Stimulated activated CD8-positive, alpha-beta memory T cell treated with anti-CD3 and anti-CD28 coated beads, Interleukin-15, amount 100 ng/mL, for 24 hours (primary cell): ENCODE results near the gene GCHFR.
A peak's percentile ranks its signal among the peaks of the same experiment; 100 is the strongest.

Experiments used
- DNase-seq: peaks from one replicate; pipeline ENCODE4 v3.0.0-alpha.2; 2020; ENCODE audit warnings: low read depth

The GCHFR gene

DNA sequence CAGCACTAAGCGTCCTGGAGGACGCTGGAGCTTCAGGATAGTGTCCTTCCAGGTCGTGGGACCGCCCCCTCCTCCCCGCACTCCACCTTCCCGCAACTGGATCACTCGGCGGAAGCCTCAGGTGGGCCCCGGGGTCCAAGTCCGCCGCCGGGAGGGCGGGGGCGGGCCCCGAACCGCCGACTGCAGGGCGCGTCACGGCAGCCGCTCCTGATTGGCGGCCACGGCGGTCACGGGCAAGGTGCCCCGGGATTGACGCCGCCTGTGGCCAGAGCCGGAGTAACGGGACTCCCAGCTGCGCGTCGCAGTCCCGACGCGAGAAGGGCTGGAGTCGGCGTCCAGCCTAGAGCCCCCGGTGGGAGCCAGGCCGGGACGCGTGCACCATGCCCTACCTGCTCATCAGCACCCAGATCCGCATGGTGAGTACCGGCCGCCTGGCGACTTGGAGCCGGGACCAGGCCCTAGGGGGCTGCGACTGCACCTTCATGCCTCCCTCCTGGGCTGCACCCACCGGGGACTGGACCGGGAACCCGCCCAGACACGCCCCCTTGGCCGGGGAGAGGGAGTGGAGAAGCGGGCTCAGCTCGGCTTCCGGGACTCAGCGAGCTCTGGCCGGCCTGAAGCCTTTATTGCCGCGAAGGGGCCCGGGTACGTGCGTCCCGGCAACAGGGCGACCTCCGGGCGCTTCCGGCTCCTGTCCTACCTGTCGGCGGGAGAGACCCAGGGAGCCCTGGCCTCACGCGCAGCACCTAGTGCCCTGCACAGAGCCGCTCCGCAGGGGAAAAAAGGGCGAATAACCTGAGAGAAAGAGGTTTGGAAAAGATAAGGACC, at the start of gene GCHFR:
GCHFR (plus strand) TSS at position 268 of the 828 bp plus-strand sequence; CDS start at position 381, 113 bp downstream.
- DNase-seq, result peak; percentile 41

DNA sequence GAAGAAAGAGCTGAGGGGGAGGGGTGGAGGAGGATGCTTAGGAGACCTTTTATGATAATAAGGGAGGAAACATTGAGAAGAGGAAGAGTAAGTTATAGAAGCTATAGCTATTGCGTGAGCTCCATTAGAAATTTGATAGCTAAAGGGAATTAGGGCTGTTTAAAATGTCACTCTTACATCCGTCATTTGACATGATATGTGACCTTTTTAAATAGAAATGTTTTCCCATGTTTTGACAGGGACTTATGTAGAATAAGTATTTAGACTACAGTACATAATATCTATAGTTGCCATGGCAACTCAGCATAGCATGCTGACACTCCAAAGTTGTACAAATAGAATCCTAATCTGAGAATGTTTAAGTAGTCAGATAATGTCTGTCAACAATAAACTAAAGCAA, 49.7 kb upstream of the GCHFR start:
- DNase-seq, result no peak

DNA sequence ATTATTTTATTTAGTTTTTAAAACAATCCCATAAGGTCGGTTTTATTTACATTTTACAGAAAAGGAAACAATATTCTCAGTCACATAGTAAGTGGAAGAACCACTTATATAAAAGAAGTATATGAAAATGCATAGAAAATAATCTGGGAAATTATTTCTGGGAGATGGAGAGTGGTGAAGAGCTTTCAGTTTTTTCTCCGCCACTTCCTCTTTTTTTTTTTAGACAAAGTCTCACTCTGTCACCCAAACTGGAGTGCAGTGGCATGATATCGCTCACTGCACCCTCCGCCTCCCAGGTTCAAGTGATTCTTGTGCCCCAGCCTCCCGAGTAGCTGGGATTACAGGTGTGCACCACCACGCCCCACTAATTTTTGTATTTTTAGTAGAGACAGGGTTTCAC, 47.7 kb upstream of the GCHFR start:
- no peak for DNase-seq

DNA sequence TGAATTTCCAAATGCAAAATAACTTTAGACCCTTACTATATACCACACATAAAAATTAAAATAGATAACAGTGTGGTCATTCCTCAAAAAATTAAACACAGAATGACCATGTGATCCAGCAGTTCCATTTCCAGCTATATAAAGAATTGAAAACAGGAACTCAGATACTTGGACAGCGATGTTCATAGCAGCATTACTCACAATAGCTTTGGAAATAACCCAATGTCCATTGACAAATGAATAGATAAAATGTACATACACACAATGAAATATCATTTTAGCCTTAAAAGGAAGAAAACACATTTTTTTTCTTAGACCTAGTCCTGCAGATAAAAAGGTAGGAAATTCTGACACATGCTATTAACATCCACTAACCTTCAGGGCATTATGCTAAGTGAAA, 42.2 kb upstream of the GCHFR start:
- no peak for DNase-seq

DNA sequence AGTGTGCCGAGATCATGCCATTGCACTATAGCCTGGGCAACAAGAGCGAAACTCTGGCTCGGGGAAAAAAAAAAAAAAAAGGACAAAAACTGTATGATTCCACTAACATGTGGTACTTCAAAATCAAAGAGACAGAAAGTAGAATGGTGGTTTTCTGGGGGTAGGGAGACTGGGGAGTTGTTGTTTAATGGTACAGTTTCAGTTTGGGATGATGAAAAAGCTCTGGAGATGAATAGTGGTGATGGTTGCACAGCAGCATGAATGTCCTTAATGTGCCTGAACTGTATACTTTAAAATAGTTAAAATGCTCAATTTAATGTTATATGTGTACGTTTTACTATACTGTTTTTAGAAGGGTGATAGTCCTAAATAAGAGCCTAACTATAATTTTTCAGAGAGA, 41.5 kb upstream of the GCHFR start:
- DNase-seq, result no peak

DNA sequence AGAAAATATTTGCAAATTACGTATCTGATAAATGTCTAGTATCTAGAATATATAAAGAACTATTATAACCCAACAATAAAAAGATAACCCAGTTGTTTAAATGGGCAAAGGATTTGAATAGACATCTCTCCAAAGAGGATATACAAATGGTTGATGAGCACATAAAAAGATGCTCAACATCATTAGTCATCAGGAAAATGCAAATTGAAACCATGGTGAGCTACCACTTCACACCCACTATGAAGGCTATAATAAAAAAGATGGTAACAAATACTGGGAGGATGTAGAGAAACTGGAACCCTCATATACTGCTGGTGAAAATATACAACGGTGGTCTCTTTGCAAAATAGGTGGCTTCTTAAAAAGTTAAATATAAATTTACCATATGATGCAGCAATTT, 40.9 kb upstream of the GCHFR start:
- no peak for DNase-seq

DNA sequence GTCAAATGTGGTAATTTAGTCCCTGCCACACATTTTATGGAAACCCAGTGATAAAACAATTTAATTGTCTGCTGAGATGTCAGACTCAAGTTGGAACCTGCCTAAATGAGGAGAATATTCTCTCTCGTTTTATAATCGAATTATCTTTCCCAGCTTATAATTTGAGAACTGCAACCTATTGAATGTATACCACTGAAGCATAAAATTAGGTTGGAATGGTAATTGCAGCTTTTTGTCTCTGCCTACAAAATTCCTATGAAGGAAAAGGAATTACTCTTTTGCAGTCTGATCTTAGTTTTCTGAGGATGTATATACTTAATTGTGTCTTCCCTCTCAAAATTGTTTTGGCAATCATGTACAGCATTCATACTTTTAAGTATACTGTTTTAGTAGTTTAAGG, 39.9 kb upstream of the GCHFR start:
- DNase-seq, result no peak

DNA sequence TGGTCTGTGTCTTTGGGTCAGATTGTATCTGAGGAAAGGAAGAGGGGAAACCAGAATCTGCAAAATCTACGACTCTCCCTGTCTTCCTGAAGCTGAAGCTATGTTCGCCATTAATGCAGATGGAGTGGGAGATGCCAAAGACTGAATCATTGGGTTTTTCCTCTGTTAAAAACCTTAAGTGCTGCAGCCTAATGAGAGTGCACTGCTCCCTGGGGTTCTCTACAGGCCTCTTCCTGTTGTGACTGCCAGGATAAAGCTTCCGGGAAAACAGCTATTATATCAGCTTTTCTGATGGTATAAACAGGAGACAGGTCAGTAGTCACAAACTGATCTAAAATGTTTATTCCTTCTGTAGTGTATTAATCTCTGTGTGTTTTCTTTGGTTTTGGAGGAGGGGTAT, 32.8 kb upstream of the GCHFR start:
- DNase-seq, result no peak

DNA sequence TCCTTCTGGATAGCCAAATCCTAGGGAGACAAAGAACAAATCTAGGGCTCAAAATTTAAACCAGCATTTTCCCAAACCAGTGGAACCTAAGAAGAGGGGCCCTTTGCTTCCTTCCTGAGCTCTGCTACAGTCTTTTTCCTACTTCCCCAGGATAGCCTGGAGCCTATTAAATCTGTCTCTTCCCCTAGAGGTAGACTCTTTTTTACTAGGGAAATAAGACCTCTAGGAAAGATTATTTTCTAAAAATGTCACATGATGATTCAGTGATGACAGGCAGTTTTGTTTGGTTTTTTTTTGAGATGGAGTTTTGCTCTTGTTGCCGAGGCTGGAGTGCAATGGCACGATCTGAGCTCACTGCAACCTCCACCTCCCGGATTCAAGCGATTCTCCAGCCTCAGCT, 27.3 kb upstream of the GCHFR start:
- no peak for DNase-seq

DNA sequence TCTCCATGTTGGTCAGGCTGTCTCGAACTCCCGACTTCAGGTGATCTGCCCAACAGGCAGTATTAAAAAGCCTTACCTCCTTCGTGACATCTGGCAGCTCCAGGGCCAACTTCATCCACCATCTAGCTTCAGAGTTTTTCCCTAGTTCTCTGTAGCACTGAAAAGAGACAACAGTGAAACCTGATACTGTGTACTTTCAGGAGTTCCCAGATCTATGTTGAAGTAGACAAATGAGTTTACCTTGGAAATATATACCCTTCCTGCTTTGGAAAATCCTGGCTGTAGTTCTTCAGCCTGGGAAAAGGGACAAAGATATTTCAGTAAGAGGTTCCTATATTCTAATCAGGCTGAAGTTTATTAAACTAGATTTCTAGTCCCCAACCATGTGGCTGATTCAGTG, 26.8 kb upstream of the GCHFR start:
- DNase-seq, result no peak

DNA sequence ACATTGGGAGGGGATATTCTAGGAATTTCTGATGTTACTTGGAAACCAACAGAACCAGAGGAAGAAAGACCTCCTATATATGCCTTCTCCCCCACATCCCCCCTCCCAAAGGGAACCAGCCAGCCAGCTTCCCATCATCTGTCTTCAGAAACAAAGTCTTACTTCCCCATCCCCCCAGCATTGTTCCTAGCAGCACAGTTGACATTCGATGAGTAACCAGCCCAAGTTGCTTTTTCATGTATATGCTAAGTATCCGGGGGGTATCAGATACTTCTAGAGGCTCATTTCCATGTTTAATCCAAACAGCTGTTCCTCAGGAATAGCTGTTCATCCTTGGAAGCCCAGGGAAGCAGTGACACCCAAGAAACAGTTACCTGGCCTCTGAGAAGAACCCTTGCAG, 24.8 kb upstream of the GCHFR start:
- DNase-seq, result no peak

DNA sequence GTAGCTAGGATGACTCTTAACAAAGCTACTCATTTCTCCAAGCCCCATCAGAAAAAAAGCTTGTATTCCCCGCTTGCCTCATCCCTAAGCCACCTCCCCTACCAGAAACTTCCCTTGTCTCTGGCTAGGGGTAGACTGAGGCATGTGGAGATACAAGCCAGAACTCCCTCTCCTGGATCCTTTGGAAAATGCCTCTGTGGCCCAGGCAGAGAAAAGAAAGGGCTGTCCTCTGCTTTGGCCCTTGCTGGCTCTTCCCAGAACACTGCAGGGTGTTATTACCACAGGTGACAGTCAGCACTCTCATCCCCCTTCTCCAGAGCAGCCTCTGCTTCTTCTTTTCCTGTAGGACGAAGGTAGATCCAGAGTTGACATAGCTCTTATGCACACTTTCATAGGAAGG, 24.0 kb upstream of the GCHFR start:
- no peak for DNase-seq

DNA sequence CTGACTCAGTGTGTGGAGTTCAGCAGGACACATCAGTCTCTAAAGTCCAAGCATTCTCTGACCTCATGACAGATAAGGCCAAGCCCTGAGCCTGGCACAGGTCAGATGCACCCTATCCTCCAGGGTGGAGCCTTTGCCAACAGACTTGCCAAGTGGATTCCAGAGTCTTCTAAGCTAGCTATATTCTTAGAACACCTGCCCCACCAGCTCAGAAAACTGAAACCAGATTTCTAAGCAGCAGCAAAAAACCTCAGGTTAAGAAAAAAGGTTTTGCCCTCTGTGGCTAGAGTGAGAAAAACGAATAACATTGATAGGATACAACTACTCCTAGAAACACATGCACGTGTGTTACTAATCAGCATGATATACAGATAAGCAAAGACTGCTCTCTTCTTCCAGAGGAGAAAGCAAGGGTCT, 20.4 kb upstream of the GCHFR start:
- DNase-seq, result no peak

DNA sequence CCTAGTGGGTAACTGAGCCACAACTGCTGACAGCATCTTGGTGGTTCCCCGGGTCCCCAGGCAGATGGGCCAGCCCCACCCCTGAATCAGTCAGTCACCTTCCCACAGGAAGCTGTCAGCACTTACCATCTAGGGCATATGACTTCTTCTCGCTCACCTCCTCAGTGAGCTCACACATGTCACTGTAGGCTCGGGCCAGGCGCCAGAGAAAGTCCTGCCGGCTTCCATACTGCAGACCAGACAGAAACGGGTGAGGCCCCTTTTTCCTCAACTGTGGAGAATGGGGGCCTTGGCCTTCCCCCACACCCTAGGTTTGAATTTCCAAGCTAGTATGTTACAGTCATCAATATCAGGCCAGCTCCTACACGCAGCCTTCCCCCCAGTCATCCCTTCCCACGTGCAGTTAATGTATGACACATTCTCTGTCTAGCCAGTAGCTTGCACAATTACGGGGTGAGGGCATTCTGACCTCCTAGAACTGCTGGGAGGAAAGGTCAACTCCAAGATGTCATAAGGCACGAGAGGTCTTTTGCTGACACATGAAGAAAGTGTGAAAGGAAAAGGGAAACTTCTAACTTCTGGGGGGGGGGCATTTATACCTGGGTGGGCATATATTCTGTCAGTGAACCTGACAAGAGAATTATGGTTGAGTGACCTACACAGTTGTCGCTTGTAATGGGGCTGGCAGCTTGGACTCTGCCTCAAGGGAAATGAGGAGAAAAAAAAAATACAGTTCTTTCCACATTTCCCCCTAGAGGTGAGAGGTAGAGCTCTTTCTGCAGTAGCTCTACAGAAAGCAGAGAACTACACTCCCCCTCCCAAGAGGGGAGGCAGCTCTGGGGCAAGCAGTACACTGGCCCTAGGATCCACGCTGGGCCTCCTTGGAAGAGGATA, 19.7 kb upstream of the GCHFR start:
- DNase-seq, result no peak

DNA sequence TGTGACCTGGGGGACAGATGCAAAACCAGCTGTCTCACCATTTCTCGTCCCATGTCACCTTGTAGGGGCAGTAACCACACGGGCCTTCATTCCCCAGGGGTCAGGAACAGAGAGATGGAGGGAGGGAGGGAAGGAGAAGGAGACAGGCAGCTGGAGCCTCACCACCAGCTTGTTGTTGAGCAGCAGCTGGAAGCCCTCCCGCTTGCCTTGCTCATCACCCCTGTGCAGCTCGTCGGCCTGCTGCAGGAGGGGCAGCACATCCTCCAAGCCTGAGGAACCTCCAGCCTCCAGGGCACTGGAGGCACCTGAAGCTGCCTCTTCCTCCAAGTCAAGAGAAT, 19.1 kb upstream of the GCHFR start:
- DNase-seq, result no peak

DNA sequence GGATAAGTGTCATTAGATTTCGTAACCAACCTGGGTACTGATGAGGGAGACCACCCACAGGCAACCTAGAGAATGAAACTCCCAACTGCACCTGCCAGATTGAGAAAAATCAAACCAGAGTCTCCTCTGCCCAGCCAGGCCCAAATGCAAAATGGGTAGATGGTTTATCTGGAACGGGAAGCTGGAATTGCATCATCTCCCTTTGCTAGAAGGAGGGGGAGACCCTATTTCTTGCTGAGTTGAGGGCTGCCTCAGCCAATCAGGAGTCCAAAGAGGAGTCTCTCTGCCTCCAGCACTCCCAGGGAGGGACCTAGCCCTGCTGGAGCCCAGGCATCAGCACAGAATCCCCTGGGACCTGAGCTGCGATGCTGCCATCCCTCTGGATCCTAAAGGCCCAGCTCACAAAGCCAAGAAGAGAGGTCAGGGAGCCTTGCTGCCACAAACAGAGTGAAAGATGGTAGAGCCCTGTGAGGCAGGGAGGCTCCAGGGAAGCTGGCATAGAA, 16.9 kb upstream of the GCHFR start:
- no peak for DNase-seq

DNA sequence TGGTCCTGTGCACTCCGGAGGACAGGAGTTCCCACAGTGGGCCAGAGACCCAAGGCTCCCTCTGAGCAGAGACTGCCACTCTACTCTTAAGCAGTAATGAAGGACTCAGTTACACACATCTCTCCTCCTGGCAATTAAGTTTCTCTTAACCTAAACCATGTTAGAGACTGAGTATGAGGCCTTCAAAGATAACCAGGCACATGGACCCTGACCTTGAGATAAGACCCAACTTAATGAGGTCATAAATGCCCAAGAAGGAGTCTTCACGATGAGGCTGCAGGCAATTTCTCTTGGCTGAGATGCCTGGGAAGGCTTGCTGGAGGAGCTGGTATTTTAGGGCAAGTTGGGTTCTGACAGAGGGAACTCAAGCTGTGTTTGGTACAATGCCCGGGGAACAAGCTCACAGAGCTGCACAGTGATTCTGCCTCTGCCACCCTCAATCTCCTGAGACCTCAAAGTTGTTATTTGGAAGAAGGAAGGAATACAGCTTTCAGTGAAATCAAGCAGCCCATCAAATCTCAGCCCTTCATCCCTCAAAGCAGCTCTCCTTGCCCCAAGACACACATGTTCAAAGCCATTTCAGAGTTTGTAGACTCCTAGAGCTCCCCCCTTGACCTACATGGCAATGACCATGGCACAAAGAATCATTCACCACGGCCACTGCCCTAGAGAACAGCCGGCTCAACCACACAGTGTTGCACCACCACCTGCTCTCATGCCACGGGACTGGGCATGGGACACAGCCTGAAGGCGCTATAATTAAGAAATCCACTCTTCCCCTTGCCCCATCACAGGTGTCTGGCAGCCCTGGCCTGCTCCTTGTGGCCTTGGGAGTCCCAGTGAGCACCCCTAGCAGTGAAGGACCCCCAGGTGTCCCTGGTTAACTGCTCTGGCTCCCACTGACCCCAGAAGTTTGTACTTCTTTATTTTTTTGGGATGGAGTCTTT, 15.9 kb upstream of the GCHFR start:
- DNase-seq, result no peak

DNA sequence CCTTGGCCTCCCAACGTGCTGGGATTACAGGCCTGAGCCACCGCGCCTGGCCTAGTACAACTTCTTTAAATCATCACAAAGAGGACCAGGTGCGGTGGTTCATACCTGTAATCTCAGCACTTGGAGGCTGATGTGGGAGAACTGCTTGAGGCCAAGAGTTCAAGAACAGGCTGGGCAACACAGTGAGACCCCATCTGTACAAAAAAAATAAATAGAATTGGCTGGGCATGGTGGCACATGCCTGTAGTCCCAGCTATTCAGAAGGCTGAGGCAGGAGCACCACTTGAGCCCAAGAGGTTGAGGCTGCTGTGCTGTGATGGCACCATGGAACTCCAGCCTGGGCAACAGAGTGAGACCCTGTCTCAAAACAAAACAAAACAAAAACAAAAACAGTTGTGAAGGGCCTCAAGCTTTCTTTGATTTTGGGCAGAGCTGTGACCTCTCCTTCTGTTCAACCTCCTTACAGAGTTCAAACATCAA, 14.7 kb upstream of the GCHFR start:
- DNase-seq, result no peak

DNA sequence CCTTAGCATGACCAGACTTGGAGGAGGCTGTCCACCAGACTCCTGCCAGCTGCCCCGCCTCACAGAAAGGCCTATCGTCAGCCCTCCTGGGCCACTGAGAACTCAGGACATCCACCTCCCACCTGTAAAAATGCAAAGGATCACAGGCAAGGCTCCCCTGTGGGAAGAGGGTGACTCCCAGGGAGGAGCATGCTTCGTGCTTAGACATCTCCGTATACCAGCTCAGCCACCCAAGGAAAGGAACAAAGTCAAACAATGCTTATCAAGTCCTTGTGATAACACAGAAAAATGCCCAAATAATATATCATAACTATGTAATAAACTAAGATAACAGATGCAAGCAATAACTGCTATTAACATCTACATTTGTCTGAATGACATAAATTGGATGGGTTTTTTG, 13.0 kb upstream of the GCHFR start:
- DNase-seq, result no peak

DNA sequence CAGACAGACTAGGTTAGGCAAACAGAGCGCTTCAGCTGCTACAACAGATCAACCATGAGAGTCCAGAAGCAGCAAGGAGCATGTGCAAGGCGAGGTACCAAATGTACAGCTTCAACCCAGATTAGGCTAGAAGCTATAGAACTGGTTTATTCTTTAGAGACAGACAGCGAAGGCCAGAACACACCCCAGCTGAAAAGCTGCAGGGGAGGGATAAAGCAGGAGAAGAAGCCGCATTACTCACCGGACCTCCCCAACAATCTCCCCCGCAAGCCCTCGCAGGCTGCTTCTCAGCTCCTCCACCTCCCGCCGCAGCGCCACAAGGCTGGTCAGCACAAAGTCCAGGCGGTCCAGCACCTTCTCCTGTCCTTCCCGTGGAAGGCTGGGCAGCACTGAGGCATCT, 12.1 kb upstream of the GCHFR start:
- DNase-seq, result no peak

DNA sequence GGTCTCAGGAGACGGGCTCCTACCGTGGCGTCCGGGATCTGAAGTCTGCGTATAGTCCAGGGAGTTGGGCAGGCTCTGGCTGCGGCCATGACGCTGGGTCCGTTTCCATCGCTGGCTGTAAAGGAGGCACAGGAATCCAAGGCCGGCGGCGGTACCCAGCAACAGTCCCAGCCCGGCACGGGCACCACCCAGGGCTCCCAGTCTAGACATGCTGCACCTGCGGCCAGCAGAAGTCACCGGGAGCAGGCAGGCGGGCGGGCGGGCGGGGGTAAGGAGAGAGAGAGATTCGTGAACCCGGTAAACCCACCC, 9.3 kb upstream of the GCHFR start:
- DNase-seq, result no peak
